HG02759 (cell line): ENCODE results near the gene FLT1.
A peak's percentile ranks its signal among the peaks of the same experiment; 100 is the strongest.

Source experiments
- ATAC-seq: cut with Tn5 transposase; IDR thresholded peaks from one replicate; pipeline ENCODE4 v1.9.1; 2021; ENCODE audit warnings: mild to moderate bottlenecking, moderate library complexity; ENCODE audit not compliant: unreplicated experiment

Gene FLT1

GRCh38 chr13:28324181-28324789, 170.6 kb downstream of the FLT1 start:
- peak; percentile 75 for ATAC-seq

- no peak for ATAC-seq
These were observed 172.5 kb downstream of the FLT1 start for GRCh38 chr13:28322256-28322905.

GRCh38 chr13:28321756-28322155, 173.2 kb downstream of the FLT1 start:
- no peak for ATAC-seq

- ATAC-seq: no peak
These were observed 173.9 kb downstream of the FLT1 start for GRCh38 chr13:28320884-28321574.

- ATAC-seq: no peak
These were observed 174.7 kb downstream of the FLT1 start for GRCh38 chr13:28320209-28320608.

GRCh38 chr13:28319528-28319927, 175.4 kb downstream of the FLT1 start:
- ATAC-seq: no peak

- no peak for ATAC-seq
These were observed 176.4 kb downstream of the FLT1 start for GRCh38 chr13:28318496-28318895.

GRCh38 chr13:28316836-28317235, 178.1 kb downstream of the FLT1 start:
- ATAC-seq: no peak

- ATAC-seq: no peak
These were observed 178.8 kb downstream of the FLT1 start for GRCh38 chr13:28316129-28316528.

GRCh38 chr13:28314879-28315278, 180.0 kb downstream of the FLT1 start:
- ATAC-seq: no peak

GRCh38 chr13:28313579-28313978, 181.3 kb downstream of the FLT1 start:
- ATAC-seq: no peak

GRCh38 chr13:28306325-28306724, 188.6 kb downstream of the FLT1 start:
- ATAC-seq: no peak

GRCh38 chr13:28301839-28302238, 193.1 kb downstream of the FLT1 start:
- ATAC-seq: no peak

GRCh38 chr13:28299916-28300315, 195.0 kb downstream of the FLT1 start:
- no peak for ATAC-seq

- ATAC-seq: no peak
These were observed 197.6 kb downstream of the FLT1 start for GRCh38 chr13:28297341-28297740.

- ATAC-seq: no peak
These were observed 208.7 kb downstream of the FLT1 start for GRCh38 chr13:28286263-28286662.

GRCh38 chr13:28283600-28283999, 211.3 kb downstream of the FLT1 start:
- ATAC-seq: no peak

- ATAC-seq: peak; percentile 55
These were observed 212.5 kb downstream of the FLT1 start for GRCh38 chr13:28282451-28282850.

- ATAC-seq: no peak
These were observed 221.0 kb downstream of the FLT1 start for GRCh38 chr13:28273919-28274318.

- ATAC-seq: no peak
These were observed 223.7 kb downstream of the FLT1 start for GRCh38 chr13:28271056-28271840.

GRCh38 chr13:28268800-28269223, 226.1 kb downstream of the FLT1 start:
- peak; percentile 98 for ATAC-seq
